ENCODE data around the gene PDE7B.

The PDE7B gene

DNA sequence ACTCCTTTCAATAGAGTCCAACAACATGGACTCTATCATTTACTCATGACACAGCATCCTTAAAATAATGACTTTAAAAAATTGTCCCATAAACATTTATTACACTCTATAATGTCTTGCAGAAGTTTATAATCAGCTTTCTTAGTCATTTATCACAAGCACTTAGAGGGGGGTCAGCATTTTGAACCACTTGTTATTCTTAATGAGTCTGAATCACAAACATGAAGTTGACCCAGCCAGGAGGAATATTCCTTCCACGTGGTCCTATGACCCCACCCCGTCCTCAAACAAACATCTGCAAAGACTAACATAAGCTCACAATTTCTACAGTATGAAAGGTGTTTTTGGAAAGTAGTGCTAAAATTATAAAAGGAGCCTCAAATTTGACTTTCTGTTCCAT is 307.5 kb downstream of the PDE7B start:
- DNase-seq, result no peak

DNA sequence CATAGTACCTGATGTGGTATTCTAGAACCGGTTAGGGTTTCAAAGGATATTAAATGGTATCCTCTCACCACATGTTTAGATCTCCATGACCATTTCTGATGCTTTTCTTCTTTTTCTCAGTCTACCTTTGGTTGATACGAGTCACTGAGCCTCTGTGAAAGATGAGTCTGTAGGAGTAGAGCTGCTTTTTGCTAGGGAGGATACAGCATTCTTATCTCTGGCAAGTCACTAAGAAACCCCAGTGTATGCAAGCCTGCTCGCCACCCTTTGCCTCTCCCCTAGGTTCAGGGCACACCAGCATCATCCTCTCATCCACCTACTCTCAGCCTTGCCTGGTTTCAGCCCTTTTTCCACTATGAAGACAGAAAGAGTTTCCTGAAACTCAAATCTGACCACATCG is 308.7 kb downstream of the PDE7B start:
- no peak for DNase-seq

DNA sequence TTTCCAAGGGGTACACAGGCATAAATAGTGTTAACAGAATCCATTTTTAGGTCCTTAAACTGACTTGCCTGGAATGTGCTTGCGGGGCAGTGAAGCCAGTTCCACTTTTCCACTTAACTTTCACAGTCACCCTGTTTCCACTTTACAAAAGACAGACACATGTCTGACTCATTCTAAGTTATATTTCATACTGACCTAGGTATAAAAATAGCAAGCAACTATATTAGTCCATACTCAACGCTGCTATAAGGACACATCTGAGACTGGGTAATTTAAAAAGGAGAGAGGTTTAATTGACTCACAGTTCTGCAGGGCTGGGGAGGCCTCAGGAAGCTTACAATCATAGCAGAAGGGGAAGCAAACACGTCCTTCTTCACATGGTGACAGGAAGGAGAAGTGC is 310.4 kb downstream of the PDE7B start:
- DNase-seq, result no peak

DNA sequence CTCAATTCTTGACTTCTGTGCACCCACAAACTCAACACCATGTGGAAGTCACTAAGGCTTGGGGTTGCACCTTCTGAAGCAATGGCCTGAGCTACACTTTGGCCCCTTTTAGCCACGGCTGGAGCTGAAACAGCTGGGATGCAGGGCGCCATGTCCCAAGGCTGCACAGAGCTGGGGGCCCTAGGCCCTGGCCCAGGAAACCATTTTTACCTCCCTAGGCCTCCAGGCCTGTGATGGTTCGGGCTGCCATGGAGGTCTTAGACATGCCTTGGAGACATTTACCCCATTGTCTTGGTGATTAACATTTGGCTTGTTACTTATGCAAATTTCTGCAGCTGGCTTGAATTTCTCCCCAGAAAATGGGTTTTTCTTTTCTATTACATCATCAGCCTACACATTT is 311.8 kb downstream of the PDE7B start:
- DNase-seq, result no peak

DNA sequence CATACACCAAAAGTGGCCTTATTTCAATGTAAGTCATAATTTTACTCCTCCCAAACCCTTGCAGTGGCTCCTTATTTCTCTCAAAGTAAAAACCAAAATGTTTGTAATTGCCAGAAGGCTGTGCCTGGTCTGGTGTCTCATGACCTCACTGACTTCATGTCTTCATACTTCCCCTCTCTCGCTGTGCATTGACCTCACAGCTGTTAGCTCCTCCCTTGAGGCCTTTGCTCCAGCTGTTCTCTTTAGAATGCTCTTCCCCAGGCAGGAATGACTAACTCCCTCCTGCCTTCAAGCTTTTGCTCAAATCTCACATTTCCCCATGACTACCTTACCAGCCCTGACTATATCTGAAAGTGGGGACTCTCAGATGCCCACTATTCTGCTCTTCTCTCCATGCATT is 315.3 kb downstream of the PDE7B start:
- DNase-seq, result no peak

DNA sequence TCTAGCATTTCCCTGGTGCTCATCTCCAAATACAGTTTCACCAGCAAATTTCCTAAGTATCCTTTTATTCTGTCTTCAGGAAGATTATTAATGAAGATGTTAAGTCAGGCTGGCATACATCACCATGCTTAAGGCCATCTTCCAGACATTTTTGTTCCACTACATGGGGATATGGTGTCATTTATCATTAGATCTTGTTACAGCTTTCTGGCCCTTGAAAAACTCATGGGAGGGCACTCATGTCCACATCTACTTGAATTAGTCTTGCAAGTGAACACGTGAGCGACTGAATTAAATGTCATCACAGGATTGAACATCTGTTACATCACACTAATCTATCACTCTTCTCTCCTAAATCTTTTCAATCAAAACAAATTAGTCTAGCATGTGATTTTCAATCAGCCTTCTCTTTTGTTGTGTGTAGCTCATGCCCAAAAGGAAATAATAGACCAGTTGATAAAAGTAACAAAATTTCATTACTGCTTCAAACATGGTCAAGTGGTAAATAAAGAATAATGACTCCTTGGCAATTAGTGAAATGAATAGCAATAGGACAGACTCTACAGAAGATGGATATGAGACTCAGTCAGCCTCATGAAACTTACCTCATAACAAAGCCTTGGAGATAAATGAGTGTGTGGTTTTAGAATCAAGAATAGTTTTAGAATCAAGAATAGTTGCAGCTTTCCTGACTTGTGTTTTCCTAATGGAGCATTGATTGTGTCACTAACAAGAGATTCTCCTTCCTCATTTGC is 318.1 kb downstream of the PDE7B start:
- no peak for DNase-seq

DNA sequence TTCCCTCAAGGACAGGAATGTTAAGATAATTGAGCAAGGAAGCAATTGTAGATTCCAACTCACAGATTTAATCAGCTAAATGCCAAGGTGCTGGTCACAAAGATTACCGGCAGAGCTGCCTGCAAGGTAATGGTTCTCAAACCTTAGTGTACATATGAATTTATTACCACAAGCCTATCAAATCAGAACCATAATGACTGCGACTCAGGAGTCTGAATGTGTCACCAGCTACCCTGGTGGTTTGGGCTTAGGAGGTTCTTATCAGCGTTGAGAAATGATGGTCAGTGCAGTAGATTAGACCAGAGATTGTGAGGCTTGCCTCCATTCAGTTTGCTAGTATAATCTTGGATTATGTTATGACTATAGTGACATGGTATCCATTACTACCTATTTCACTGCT is 319.7 kb downstream of the PDE7B start:
- no peak for DNase-seq

DNA sequence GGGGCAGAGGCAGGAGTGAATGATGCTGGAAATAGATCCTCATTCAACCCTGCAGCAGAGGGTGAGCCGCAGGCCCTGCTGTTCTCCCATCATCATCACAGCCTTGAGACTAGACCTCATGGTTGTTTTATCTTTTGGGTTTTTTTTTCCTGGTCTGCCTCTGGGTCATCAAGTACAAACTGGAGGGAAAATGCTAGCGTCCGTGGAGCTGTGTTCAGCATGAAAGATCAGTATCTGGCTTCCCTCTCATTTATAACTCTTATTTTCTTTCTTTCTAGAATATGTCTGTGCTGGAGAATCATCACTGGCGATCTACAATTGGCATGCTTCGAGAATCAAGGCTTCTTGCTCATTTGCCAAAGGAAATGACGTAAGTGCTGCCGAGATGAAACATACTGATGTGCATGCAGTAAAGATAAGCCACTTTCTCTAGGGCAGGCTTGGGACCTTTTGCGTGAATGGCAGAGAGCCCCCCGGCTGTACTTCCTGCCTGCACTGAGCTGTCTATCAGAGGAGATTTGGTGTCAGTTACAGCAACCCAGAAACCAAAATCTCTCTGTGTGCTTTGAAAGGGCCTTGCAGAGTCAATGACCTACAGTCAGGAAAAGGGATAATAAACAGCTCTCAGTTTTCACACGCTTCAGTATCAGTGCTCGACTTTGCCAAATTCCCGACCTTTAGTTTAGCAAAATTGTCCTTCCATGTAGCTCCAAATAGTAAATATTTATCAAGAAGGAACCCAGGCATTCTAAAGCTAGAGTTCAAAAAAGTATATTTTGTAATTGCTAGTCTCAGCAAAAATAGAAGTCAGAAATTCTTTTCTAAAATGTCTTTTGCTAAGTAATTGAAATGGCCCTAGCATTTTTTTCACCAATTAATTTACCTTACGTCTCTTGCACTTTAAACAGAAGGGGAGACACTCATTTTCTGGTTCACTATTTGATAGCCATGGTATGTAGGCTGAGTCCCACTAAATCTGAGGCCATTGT is 322.3 kb downstream of the PDE7B start:
- no peak for DNase-seq

DNA sequence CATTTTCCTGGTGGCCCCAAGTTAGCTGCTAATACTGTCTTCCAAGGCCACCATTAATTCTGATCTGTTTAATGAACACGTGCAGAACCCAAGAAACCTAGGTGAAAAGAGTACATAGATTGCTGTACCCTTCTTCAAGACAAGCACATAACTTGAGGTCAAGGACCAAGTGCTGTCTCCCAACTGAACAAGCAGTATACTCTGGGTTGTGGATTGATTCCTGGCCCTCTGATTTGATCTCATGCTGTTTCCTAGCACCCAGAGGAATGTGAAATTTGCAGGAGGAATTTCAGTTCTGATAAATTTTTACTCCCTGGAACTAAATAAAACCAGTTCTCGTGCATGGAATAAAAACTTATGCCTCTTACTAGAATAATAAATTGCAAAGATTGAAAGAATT is 323.0 kb downstream of the PDE7B start:
- DNase-seq, result no peak

DNA sequence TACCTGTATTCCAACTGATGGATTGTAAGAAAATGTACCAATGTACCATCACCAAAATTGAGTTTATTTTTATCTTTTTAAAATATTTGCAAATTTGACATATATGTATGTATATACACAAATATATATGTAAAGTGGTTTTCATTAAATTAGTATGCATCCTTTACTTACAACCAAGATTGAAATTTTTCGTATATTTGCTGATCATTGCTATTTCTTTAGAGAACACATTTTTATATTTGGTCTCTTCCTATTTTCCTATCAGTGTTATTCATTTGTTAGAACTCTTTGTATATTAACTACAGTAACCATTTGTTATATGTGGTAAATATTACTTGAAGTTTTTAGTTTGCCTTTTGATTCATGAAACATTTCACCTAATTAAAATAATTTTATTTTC is 324.4 kb downstream of the PDE7B start:
- no peak for DNase-seq

DNA sequence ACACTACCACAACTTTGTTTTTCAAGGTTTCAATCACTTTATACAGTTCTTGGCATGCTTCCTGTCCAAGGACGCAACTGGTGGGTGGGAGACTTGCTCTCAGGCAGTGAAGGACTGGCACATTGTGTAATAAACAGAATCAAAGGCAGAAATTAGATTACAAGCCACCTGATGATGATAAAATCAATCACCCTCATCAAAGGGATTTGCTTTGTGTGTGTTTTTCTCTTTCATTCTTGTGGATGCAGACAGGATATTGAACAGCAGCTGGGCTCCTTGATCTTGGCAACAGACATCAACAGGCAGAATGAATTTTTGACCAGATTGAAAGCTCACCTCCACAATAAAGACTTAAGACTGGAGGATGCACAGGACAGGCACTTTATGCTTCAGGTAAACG is 327.2 kb downstream of the PDE7B start:
- DNase-seq, result no peak

DNA sequence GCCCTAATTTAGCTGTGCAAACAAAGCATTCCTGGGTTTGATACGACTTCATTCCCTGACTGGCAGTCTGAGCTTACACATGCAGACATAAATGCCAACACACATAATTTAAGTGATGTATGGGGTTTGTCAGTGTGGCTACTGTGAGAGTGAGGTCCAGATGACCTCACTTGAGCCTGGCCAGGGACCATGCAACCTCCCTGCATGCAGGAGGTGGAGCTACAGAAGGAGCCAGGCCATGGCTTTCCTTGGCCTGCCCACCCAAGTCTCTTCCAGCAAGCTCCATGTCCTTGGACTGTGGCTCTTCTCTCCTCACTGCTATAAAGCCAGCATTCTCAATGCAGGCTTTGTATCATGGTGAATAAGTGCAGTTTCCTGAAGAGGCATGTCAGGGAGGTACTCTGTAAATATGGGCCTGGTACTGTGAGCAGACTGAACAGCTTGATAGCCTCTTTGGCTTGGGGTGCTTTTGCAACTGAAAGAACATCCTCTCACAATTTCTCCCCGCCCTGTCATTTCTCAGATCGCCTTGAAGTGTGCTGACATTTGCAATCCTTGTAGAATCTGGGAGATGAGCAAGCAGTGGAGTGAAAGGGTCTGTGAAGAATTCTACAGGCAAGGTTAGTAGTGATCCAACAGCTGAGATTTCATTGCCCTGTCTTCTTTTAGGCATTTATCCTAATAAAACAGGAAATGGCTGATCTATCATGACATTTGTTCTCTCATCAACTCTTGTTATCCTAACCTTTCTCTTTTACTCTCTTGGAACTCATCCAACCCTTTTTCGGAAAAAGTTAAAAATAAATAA is 329.4 kb downstream of the PDE7B start:
- DNase-seq, result no peak

DNA sequence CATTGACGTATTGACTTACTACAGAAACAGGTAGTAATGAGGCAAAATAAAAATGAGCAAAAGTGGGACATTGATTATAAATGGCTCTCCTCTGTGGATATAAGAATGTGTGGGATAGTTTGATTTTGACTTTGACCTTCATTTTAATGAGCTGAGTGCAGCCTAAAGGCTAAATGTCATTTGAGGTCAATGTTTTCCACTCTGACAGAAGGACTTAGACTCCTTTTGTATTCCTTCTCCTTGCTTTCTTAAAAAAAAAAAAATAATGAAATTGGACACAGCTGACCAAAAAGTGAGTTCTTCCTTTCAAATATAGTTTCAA is 330.0 kb downstream of the PDE7B start:
- no peak for DNase-seq

DNA sequence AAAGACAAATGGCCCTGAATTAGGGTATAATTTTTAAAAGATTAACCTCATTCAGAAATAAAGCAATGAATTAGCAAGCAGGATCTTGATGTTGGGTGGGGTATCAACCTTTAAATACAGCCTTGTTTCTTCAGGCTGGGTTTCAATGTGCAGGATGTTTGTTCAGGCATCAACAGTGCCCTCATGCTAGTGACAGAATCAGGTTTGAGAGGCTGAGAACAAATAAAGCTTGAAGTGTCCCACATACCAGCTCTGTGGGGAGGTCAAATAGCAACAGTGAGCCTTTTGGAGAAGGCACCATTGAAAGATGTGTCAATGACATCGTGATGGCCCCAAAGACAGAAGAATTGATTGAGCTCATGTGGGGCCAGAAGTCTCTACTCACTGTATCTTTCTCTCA is 330.4 kb downstream of the PDE7B start:
- DNase-seq, result no peak

DNA sequence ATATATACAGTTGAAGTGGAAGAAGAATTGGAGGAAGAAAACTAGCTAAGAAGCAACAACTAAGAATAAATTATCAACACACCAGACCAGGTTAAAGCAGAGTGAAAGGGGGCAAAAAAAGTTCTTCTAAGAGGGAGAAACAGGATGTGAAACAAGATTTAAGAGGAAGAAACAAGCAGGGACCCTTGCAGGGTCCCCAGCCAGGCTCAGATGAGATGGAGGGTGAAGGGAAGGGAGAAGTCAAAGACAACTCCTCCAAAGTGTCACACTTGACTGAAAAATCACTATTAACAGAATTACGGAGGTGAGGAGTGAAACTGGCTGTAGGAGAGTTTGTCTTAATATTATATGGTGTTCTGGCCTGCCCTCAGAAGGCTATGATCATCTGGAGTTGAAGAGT is 333.2 kb downstream of the PDE7B start:
- DNase-seq, result no peak

DNA sequence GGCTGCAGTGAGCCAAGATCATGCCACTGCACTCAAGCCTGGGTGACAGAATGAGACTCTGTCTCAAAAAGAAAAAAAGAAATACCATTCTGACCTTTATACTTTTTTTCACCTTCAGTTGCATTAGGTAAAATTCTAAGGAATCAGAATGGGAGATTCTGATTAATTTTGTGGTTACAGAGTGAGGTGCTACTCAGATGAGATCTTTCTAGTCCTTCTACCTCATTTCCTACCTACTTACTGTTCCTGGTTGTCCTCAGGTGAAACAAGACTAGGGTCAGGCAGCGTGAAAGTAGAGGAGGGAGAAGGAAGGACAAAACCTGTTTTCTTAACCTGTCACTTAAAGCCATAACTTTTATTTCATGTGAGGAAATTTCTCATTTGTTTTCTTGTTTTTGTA is 334.9 kb downstream of the PDE7B start:
- no peak for DNase-seq

DNA sequence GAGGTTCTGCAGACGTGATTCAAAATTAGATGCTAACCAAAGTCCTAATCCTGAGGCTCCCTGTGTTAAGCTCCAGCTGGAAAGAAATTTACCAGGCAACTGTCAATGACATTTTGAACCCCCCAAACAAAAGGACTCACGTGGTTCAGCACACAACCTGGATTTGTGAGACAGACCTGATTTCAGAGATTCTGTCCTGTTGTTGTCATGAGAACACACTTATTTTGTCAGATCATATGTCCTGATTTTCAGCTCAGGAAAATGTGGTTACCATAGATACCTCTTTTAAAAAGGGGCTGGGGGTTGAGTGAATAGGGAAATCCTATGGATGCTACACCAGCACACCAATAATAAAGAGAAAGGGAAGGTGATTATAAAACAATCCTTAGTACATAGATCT is 337.0 kb downstream of the PDE7B start:
- DNase-seq, result no peak

DNA sequence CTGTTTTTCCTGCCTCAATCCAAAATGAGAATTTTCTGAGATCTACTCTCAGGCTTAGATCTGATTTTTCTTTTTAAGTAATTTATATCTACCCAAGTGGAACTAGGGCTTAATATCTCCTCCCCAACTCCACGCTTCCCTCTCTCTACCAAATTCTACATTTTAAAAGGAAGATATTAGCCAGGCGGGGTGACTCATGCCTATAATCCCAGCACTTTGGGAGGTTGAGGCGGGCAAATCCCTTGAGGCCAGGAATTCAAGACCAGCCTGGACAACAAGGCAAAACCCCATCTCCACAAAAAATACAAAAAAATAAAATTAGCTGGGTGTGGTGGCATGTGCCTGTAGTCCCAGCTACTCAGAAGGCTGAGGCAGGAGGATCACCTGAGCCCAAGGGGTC is 337.6 kb downstream of the PDE7B start:
- no peak for DNase-seq

DNA sequence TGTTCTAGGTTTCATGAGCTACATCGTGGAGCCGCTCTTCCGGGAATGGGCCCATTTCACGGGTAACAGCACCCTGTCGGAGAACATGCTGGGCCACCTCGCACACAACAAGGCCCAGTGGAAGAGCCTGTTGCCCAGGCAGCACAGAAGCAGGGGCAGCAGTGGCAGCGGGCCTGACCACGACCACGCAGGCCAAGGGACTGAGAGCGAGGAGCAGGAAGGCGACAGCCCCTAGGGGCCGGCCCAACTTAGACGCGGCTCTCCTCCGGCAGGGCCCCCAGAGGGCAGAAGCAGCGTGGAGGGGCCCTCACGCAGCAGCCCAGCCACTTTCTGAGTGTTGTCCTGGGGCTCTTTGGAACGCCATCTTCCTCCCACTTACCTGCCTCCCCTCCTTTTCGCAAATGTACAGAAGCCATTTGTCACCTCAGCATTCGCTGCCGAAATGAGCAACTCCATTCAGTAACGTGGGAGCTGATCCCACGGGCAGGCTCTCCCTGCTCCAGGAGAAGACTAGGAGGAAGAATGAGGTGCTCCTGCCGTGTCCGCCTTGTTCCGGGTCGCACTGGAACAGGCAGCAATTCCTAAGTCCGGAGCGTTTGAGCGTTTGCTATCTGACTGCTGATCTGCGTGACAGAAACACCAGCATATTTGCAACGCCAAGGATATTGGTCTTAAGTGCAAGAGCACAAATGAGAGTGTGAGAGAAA is 340.3 kb downstream of the PDE7B start:
- DNase-seq, result no peak

DNA sequence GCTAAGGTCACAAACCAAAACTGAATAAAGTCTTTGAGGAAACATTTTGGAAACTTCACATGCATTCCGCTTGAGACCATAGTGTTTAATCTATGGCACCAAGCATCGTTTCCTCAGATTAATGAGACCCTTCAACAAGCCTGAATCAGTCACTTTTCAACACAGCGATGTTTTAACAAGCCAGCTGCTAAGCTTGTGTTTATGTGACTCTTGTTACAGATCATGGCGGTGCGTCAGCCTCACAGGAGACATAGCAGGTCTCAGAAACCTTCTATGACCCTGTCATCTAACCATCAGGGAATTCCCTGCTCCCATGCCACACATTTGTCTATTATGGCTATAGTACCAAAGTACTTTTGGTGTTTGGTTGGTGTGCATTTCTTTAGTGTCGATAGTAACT is 341.4 kb downstream of the PDE7B start:
- no peak for DNase-seq

DNA sequence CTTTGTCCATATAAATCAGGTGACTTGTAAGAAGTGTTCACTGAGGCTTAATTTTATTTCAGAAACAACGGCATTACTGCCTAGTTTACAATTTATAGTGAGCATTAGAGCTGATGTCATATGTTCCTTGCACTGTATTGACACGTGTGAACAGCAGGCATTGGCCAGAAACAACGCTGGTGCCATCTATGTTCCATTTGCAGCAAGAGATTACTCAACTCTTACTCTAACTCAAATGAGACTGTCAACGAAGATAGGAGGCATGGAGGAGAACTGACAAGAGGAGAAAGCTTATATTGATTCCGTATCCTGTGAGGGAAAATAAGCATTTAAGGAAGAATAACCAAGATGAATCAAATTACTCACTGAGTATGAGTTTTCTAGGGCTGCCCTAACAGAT is 350.2 kb downstream of the PDE7B start:
- no peak for DNase-seq

DNA sequence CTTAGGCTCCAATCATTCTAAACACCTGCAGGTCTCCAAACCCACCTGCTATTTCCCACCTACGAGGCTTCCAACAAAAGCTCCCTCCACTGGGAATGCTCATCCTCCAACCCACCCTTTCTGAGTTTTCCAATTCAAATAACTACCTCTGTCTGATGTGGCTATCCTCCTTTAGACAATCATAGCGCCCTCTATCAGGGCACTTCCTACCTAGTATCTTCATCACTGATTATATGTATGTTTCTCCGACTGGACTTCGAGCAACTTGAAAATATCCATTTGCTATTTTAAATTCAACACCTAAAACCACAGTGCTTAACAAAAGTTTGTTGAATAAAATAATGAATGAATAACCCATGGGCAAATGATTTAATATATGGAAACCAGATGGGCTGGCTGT is 357.3 kb downstream of the PDE7B start:
- DNase-seq, result no peak

DNA sequence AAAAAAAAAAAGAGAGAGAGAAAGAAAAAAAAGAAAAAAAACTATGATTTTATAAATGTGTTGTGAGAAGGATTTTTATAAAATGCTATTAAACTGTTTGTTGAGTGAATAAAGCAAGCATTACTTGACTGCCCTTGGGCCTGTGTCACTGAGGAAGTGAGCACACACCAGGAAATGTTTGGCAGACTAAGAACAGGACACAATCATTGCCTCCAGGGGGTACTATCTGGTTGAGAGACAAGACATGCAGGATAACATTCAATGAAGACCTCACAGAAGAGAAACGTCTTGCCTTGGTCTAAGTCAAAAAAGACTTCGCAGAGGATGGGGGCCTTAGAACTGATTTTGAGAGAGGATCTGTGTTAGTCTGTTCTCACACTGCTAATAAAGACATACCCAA is 358.0 kb downstream of the PDE7B start:
- DNase-seq, result no peak

All from EL (cell line).